Hematopoietic multipotent progenitor cell treated with erythropoietin and hydrocortisone succinate and interleukin-3 and kit ligand, for 8 days (in vitro differentiated cells): ENCODE measurements around the gene FBP1.
"Not testable (repeated sequence)": the region's sequence is repeated elsewhere in the genome, so short reads cannot be mapped to it uniquely, and the experiment has no call there.

ENCODE experiments used
- DNase-seq: peaks from one replicate; pipeline ENCODE4 v3.0.0-alpha.2; 2015

FBP1 gene

DNA sequence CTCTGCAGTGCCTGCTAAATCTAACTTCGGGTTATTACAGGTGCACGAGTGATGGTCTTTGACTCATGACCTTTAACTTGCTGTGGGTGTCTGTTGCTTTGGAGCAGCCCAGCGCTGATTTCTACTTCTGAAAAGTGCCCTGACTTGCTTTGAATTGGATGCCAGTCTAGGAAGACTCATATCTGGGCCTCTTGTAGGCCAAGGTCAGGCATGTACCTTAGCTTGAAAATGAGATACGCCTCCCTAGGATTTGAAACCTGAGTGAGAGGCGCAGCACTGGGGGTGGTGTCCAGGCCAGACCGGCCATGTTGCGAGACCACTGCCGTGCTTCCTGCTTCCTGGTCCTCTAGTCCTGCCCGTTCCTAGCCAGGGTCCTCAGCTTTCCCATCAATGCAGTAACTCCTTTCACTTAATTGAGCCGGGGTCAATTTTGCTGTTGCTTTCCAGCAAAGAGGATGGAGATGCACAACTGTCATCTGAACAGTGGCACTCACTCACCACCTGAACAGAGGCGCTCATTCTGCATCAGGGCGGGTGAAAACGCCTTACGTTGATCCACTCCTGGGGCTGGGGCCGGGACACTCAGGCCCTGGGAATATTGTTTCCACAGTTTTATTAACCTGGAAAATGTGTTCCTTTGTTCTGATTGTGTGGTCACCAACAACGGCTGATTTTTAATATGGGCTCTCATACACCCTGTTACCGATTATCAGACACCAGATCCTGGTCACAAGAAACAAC is 70.2 kb downstream of the FBP1 start:
- no peak for DNase-seq

DNA sequence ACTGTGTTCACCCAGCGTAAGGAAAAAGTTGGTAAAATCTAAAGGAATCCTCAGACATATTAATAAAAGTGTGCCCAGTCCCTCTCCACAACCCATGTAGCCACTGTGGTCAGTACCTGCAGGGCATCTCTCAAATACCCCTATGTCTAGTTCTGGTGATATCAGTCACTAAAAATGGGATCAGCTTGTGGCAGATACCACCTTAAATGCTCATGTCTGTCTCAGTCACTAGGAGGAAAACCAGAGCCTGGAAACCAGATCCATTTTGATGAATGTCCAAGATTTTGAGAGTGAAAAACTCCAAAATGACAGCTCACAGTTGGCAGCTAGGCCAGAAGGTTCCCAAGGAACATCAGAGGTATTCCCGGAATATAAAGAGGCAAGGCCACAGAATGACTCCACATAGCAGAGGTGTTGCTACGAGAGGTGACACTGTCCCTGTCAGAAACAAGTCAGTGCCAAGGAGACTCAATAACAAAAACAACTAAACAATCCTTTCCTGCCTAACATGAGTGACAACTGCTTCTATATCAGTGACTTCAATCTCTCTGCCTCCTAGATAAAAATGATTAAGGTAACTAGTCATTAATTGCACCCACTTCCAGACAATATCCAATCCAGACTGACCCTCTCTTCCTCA is 70.9 kb downstream of the FBP1 start:
- DNase-seq: no peak

GRCh38 chr9:94567271-94567670 is 72.0 kb downstream of the FBP1 start:
- no peak for DNase-seq

- DNase-seq: no peak
These were observed 72.8 kb downstream of the FBP1 start for GRCh38 chr9:94566550-94566949.

DNA sequence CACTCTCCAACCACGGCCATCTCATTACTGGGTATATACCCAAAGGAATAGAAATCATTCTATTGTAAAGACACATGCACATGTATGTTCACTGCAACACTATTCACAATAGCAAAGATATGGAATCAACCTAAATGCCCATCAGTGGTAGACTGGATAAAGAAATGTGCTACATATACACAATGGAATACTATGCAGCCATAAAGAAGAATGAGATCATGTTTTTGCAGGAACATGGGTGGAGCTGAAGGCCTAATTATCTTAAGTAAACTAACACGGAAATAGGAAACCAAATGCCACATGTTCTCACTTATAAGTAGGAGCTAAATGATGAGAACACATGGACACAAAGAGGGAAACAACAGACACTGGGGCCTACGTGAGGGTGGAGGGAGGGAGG is 75.0 kb downstream of the FBP1 start:
- DNase-seq: not testable (repeated sequence)

DNA sequence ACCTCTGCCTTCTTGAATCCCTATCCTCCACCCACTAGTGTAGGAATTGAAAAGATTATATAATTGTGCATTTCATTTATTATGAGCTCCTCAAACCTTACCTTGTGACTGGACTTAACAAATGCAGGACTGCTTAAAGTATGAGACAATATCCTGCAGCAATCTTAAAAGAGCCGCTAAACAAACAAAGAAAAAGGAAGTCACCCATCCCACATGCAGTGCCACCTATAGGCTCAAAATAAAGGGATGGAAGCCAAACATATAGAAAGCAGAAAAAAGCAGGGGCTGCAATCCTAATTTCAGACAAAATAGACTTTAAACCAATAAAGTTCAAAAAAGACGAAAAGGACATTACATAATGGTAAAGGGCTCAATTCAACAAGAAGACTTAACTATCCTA is 75.8 kb downstream of the FBP1 start:
- no peak for DNase-seq

DNA sequence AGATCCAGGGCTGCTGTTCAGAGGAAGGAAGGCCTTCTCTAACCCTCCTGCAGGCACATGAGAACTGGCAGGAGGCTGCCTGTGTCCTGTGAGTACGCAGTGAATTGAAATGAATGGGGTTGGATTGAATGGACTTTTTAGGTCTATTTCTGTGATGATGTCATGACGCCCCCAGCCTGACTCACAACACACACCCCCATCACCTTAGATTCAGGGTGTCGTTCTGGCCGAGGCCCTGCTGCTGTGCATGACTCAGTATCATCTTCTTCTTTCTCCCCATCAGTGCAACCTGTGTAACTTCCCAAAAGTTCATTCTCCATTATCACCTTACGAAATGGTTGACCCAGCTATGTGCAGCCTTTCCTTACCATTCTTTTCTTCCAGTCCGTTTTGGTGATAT is 79.1 kb downstream of the FBP1 start:
- no peak for DNase-seq

DNA sequence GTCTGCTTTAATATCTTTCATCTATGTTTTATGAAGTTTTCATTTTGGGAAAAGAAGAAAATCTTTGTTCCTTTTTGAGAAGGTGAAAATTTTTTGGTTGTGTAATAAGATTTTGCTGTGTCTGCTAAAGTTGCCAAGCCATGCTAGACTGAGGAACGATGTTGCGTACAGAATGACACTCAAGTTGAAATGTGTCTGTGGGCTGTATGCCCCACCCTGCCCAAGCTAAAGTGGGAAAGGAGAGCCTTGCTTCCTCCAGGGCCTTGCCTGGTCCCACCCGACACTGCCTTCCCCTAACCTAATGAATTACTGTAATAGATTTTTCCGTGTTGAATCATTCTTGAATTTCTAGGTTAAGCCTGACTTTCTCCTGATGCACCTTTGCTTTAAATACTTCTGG is 81.9 kb downstream of the FBP1 start:
- no peak for DNase-seq

DNA sequence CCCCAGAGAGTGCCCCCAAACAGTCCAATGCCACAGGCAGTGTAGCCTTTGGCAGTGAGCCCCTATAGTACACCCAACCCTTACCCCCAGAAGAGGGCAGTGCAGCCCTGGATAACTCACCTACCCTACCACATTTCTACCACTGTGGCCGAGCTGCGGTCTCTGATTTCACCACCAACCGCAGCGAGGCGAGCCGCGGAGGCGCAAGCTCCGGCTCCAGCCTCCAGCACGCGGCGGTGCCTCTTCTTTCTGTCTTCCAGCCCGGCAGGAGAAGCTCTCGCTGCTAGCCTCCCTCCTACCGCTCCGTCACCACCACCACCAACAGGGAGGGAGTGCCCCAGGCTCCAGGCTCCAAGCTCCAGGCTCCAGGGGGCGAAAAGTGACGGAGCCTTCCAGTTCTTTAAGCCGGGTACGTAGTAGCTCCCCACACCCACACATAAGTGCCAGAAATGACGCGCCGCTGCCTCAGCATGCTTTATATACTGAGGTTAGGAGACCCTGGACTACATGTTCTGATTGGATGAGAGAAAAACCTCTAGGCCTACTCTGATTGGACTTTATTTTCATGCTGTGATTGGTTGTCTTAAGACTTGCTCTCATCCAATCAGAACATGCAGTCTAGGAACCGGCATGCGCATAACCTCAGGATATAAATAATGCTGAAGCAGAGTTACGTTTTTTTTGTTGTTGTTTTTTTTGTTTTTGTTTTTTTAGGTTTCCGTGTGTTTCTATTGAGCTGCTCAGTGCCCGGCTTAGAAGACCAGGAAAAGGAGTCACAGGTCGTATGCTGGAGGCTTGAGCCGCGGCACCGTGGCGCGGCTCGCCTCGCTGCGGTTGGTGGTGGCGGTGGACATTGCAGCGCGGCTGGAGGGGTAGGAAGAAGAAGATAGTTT is 84.6 kb downstream of the FBP1 start, which contains the start of gene PCAT7:
Gene PCAT7 (plus strand): TSS at position 645 of the 893 bp plus-strand sequence.
- peak; percentile 38 for DNase-seq

DNA sequence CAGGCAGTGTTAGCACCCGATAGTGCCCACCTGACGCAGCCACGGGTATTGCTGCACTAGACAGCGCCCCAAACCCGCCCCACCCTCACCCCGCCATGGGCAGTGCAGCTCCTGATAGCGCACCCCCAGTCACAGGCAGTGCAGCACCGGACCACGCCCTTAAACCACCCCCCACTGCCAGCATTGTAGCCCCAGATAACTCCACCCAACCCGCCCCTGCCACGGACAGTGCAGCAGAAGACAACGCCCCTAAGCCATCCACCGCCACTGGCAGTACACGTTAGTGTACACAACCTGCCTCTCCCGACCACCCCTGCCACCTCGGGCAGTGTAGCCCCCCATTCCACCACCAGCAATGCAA is 85.3 kb downstream of the FBP1 start:
- DNase-seq: peak; percentile 51
